ENCODE measurements around the gene ENTREP1.

DNA sequence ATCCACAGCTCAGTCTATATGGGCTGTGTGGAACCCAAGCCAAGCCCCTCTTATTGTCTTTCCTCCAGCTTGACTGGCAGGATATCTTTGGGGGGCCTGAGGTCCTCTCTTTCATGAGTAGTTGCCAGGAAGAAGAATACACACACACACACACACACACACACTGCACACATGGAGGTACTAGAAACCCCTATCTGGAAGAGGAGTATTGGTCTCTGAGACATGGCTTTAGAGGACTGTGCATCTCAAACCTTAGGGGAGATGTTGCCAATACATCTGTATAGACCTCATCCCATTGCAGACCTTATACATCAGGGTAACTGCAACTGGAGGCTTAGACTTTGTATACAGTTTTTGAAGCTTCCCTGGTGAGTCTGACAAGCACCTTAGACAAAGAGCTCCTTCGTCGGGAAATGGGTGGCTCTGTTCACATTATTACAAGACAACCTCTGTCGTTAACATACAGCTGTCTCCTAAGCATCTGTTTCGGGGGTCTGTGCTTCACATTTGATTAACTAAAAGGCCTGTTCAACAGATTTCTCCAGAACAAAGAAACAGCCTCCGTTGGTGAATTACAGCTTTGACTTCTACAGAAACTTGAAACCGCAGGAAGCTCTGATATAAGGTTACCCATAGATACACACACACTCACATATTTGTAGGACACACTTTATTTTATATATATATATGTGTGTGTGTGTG, 5.5 kb upstream of the ENTREP1 start:
- TF ChIP-seq, protein P1, sequence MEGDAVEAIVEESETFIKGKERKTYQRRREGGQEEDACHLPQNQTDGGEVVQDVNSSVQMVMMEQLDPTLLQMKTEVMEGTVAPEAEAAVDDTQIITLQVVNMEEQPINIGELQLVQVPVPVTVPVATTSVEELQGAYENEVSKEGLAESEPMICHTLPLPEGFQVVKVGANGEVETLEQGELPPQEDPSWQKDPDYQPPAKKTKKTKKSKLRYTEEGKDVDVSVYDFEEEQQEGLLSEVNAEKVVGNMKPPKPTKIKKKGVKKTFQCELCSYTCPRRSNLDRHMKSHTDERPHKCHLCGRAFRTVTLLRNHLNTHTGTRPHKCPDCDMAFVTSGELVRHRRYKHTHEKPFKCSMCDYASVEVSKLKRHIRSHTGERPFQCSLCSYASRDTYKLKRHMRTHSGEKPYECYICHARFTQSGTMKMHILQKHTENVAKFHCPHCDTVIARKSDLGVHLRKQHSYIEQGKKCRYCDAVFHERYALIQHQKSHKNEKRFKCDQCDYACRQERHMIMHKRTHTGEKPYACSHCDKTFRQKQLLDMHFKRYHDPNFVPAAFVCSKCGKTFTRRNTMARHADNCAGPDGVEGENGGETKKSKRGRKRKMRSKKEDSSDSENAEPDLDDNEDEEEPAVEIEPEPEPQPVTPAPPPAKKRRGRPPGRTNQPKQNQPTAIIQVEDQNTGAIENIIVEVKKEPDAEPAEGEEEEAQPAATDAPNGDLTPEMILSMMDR (IDR thresholded peaks at IDR 0.05), result no peak
- TF ChIP-seq POLR2AphosphoS5 (IDR thresholded peaks at IDR 0.05) (no peak), POLR2A (IDR thresholded peaks at IDR 0.05) (no peak)

All from upper lobe of left lung (tissue), 4 donors.